Measurements from ENCODE around the gene STT3A.

- TF ChIP-seq, protein P1, sequence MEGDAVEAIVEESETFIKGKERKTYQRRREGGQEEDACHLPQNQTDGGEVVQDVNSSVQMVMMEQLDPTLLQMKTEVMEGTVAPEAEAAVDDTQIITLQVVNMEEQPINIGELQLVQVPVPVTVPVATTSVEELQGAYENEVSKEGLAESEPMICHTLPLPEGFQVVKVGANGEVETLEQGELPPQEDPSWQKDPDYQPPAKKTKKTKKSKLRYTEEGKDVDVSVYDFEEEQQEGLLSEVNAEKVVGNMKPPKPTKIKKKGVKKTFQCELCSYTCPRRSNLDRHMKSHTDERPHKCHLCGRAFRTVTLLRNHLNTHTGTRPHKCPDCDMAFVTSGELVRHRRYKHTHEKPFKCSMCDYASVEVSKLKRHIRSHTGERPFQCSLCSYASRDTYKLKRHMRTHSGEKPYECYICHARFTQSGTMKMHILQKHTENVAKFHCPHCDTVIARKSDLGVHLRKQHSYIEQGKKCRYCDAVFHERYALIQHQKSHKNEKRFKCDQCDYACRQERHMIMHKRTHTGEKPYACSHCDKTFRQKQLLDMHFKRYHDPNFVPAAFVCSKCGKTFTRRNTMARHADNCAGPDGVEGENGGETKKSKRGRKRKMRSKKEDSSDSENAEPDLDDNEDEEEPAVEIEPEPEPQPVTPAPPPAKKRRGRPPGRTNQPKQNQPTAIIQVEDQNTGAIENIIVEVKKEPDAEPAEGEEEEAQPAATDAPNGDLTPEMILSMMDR (IDR thresholded peaks at IDR 0.05; ENCODE audit: poor library complexity, severe bottlenecking): peak; percentile 41
- no peak for TF ChIP-seq EZH2 (IDR thresholded peaks at IDR 0.05; ENCODE audit: borderline replicate concordance, insufficient read depth, low read length, poor library complexity, severe bottlenecking)
Measured at GRCh38 chr11:125592305-125593113, at the start of gene STT3A.
